SK-N-SH (cell line): ENCODE results near the gene THSD4.

Experiments
- EZH2phosphoT487 ChIP-seq: fragments of 200-600 bp; sonication (generic); IDR thresholded peaks from 2 replicates; pipeline ENCODE4 v1.6.1; 2017; ENCODE audit warnings: low read depth, mixed run types, mild to moderate bottlenecking, antibody characterized with exemption, moderate library complexity, borderline replicate concordance
- GABPA ChIP-seq: IDR thresholded peaks from 2 replicates; pipeline ENCODE4 v1.4.0; 2012; ENCODE audit warnings: low read depth, mild to moderate bottlenecking
- JUND ChIP-seq: IDR thresholded peaks from 2 replicates; pipeline ENCODE4 v1.4.0; 2012
- NRF1 ChIP-seq: IDR thresholded peaks from 2 replicates; pipeline ENCODE4 v1.6.1; 2012; ENCODE audit warnings: low read depth, mild to moderate bottlenecking, low read length
- RAD21 ChIP-seq: IDR thresholded peaks from 2 replicates; pipeline ENCODE4 v1.6.1; 2012; ENCODE audit warnings: mild to moderate bottlenecking, low read length
- SIN3A ChIP-seq: IDR thresholded peaks from 2 replicates; pipeline ENCODE4 v1.6.1; 2012; ENCODE audit warnings: low read depth, mild to moderate bottlenecking, low read length, moderate library complexity, borderline replicate concordance
- TCF12 ChIP-seq: IDR thresholded peaks from 2 replicates; pipeline ENCODE4 v1.4.0; 2012
- YY1 ChIP-seq: IDR thresholded peaks from 2 replicates; pipeline ENCODE4 v1.4.0; 2012; ENCODE audit warnings: low read depth, mild to moderate bottlenecking
- TF ChIP-seq, protein P1 (sequence below): fragments of 200-600 bp; sonication (generic); IDR thresholded peaks from 2 replicates; pipeline ENCODE4 v1.6.1; 2017; ENCODE audit warnings: antibody characterized with exemption, mild to moderate bottlenecking, moderate library complexity
- TF ChIP-seq, protein P2 (sequence below): IDR thresholded peaks from 2 replicates; pipeline ENCODE4 v1.4.0; 2012; ENCODE audit warnings: low read depth

DNA sequence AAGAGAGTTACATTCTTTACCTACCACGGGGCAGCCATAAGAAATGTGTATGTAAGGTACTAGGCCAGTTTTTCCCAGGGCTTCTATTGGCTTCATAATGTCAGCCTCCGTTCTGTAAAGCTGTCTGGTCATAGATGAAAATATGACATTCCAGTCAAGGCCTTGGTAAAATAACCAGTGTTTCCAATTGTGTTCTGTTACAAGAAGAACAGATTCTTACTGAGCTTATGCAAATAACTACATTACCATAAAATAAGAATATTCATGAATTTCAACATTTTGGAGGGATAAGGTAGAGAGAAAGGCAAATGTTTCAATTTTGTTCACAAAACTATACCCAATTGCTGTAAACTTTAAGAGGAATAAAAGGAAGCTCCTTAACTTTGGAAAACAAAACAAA, 315.5 kb downstream of the THSD4 start:
- TF ChIP-seq RAD21 = no peak
- TF ChIP-seq, protein P1, sequence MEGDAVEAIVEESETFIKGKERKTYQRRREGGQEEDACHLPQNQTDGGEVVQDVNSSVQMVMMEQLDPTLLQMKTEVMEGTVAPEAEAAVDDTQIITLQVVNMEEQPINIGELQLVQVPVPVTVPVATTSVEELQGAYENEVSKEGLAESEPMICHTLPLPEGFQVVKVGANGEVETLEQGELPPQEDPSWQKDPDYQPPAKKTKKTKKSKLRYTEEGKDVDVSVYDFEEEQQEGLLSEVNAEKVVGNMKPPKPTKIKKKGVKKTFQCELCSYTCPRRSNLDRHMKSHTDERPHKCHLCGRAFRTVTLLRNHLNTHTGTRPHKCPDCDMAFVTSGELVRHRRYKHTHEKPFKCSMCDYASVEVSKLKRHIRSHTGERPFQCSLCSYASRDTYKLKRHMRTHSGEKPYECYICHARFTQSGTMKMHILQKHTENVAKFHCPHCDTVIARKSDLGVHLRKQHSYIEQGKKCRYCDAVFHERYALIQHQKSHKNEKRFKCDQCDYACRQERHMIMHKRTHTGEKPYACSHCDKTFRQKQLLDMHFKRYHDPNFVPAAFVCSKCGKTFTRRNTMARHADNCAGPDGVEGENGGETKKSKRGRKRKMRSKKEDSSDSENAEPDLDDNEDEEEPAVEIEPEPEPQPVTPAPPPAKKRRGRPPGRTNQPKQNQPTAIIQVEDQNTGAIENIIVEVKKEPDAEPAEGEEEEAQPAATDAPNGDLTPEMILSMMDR = no peak
- TF ChIP-seq SIN3A = no peak
- no peak for TF ChIP-seq GABPA
- TF ChIP-seq EZH2phosphoT487 = no peak
- no peak for TF ChIP-seq JUND
- TF ChIP-seq NRF1 = no peak
- no peak for TF ChIP-seq YY1
- TF ChIP-seq, protein P2, sequence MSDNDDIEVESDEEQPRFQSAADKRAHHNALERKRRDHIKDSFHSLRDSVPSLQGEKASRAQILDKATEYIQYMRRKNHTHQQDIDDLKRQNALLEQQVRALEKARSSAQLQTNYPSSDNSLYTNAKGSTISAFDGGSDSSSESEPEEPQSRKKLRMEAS = no peak
- TF ChIP-seq TCF12 = no peak
